ENCODE data around the gene SYNPR. TPM values are rescaled to one million over a fixed set of nuclear protein-coding genes. Genes with fewer than 3 reads are reported as not detected.

The SYNPR gene
- total RNA-seq, 6 experiments from 2014 or later = not detected

DNA sequence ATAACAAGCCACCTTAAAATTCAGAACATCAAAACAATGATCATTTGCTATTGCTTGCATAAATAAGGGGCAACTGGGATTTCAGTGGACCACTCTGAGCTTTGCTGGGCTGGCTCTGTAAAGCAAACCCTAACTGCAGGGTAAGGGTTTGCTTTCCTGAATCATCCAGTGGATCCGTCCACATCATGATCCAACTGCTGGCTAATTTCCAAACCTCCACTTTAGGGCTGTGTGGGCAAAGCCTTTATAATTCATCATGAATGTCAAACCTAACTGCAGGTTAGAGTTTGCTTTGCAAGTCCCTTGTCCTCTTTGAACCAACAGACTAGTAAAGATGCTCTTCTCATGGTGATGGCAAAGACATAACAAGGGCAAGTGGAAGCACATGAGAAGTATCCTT is 76.1 kb downstream of the SYNPR start:
- Mint-ChIP-seq H3K4me3 (no peak overlapping the region), H3K27me3 (ENCODE audit: insufficient read depth) (peaks cover 1% of the 10 kb centered on the region; the same call in 1 of the 2 replicates), H3K27ac (no peak overlapping the region), H3K9me3 (no peaks in the 10 kb centered on the region), H3K4me1 (ENCODE audit: low read depth) (peaks cover 51% of the 10 kb centered on the region), H3K36me3 (ENCODE audit: low read depth) (no peaks in the 10 kb centered on the region)
- no peak for DNase-seq
- TF ChIP-seq, protein P1, sequence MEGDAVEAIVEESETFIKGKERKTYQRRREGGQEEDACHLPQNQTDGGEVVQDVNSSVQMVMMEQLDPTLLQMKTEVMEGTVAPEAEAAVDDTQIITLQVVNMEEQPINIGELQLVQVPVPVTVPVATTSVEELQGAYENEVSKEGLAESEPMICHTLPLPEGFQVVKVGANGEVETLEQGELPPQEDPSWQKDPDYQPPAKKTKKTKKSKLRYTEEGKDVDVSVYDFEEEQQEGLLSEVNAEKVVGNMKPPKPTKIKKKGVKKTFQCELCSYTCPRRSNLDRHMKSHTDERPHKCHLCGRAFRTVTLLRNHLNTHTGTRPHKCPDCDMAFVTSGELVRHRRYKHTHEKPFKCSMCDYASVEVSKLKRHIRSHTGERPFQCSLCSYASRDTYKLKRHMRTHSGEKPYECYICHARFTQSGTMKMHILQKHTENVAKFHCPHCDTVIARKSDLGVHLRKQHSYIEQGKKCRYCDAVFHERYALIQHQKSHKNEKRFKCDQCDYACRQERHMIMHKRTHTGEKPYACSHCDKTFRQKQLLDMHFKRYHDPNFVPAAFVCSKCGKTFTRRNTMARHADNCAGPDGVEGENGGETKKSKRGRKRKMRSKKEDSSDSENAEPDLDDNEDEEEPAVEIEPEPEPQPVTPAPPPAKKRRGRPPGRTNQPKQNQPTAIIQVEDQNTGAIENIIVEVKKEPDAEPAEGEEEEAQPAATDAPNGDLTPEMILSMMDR (IDR thresholded peaks at IDR 0.05) = no peak

DNA sequence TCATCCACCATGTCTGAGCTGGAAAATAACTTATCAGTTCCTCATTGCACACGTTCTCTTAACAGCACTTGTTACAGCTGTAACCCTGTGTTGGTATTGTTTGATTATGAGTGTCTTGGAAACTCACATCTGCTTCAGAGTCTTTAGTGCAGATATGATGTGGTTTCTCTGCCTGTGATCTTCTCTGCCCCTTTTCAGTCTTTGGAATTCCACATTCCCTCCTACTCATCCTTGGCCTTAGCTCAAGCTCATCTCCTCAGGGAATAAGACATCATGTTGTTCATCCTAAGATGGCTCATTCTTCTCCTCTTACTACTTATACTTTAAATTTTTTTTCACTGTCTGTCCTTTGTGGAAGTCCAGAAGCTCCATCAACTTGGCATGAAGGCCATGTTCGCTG is 77.7 kb downstream of the SYNPR start:
- TF ChIP-seq, protein P1 (IDR thresholded peaks at IDR 0.05) = no peak
- DNase-seq = peak; percentile 19
- no peak overlapping the region for H3K4me3 Mint-ChIP-seq
- H3K36me3 Mint-ChIP-seq (ENCODE audit: low read depth) = no peaks in the 10 kb centered on the region
- no peak overlapping the region for H3K27ac Mint-ChIP-seq
- H3K27me3 Mint-ChIP-seq (ENCODE audit: insufficient read depth) = no peaks in the 10 kb centered on the region
- H3K4me1 Mint-ChIP-seq (ENCODE audit: low read depth) = peaks cover 43% of the 10 kb centered on the region
- H3K9me3 Mint-ChIP-seq = no peaks in the 10 kb centered on the region

DNA sequence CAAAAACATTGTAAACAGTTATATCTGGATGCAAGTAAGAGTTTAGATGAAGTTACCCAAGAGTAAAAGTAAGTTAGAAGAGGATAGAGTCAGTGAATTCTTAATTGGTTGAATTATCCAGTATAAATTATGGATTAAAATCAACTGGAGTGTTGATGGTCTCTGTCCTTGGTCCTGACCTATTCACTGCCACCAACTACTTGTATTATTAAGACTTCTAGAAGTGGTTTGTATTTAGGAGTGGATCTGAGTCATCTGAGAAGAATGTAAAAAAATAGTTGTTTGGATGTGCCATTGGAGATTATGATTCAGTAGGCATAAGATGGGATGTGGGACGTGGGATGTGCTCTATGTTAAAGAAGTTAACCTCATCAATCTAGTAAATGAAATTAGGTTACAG is 86.4 kb downstream of the SYNPR start:
- Mint-ChIP-seq H3K36me3 (ENCODE audit: low read depth) (no peaks in the 10 kb centered on the region), H3K27ac (no peak overlapping the region), H3K27me3 (ENCODE audit: insufficient read depth) (no peaks in the 10 kb centered on the region), H3K4me3 (no peak overlapping the region), H3K9me3 (no peaks in the 10 kb centered on the region), H3K4me1 (ENCODE audit: low read depth) (peaks cover 6% of the 10 kb centered on the region)
- TF ChIP-seq, protein P1 (IDR thresholded peaks at IDR 0.05) = no peak
- DNase-seq = peak; percentile 40

DNA sequence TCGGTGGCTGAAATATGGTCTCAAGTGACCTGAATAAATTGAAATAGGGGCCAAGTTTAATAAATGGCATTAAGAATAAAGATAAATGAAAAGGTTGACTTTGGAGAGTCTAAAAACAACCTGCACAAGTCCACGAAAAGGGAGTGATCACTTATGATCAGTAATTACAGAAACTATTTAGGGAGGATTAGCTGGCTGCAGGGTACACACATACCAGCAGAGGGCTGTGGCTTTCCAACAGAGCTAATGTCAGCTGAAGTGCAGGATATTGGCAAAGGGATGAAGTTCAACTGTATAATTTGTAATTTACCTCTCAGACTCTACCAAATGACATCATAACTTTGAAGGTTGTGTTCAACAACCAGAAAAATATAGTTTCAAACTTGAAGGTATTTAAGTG is 86.8 kb downstream of the SYNPR start:
- H3K27ac Mint-ChIP-seq = no peak overlapping the region
- no peaks in the 10 kb centered on the region for H3K27me3 Mint-ChIP-seq (ENCODE audit: insufficient read depth)
- no peak overlapping the region for H3K4me3 Mint-ChIP-seq
- DNase-seq = no peak
- H3K36me3 Mint-ChIP-seq (ENCODE audit: low read depth) = no peaks in the 10 kb centered on the region
- H3K9me3 Mint-ChIP-seq = no peaks in the 10 kb centered on the region
- TF ChIP-seq, protein P1 (IDR thresholded peaks at IDR 0.05) = peak; percentile 58
- H3K4me1 Mint-ChIP-seq (ENCODE audit: low read depth) = peaks cover 6% of the 10 kb centered on the region

DNA sequence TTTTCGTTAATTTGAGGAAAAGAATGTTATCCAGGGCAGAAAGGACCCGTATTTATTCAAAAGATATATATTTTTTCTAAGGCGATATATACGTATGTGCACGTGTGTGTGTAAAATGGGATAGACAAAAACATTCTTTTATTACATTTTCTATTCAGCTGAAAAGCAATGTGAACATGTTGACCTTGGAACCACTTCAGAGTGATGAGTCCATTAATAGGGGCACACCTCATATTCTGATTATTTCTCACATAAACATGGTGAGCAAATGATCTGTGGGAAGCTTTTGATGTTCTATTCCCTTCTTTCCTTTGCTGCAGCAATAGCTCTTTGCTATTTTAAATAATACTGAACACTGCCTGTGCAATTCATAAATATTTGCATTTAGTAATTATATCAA is 87.6 kb downstream of the SYNPR start:
- H3K4me3 Mint-ChIP-seq = no peak overlapping the region
- no peaks in the 10 kb centered on the region for H3K27me3 Mint-ChIP-seq (ENCODE audit: insufficient read depth)
- H3K9me3 Mint-ChIP-seq = no peaks in the 10 kb centered on the region
- H3K4me1 Mint-ChIP-seq (ENCODE audit: low read depth) = peaks cover 6% of the 10 kb centered on the region
- TF ChIP-seq, protein P1 (IDR thresholded peaks at IDR 0.05) = no peak
- H3K27ac Mint-ChIP-seq = no peak overlapping the region
- H3K36me3 Mint-ChIP-seq (ENCODE audit: low read depth) = no peaks in the 10 kb centered on the region
- no peak for DNase-seq

DNA sequence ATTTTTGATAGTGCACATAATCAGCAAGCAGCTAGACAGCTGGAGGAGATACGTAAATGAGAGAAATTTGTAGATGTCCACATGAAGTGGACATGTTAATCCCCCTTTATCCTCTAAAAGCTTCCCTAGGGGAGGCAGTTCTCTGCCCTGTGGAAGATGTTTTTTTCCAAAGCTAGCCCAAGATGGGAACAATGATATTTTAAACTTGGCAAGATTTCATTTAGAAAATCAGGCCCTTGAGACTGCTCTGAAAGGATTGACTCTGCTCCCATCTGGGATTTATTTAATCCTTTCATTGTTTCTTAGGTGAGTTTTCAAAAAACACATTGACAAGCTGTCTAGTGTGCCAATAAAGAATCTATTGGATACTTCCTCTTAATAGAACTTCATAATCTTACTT is 92.0 kb downstream of the SYNPR start:
- DNase-seq = no peak
- no peaks in the 10 kb centered on the region for H3K9me3 Mint-ChIP-seq
- peaks cover 2% of the 10 kb centered on the region; the same call in 1 of the 2 replicates for H3K27me3 Mint-ChIP-seq (ENCODE audit: insufficient read depth)
- TF ChIP-seq, protein P1 (IDR thresholded peaks at IDR 0.05) = no peak
- H3K27ac Mint-ChIP-seq = no peak overlapping the region
- H3K36me3 Mint-ChIP-seq (ENCODE audit: low read depth) = no peaks in the 10 kb centered on the region
- H3K4me1 Mint-ChIP-seq (ENCODE audit: low read depth) = no peaks in the 10 kb centered on the region
- H3K4me3 Mint-ChIP-seq = no peak overlapping the region
